Body of pancreas (tissue), 4 donors: ENCODE data around the gene PHB1. TPM values are rescaled to one million over a fixed set of nuclear protein-coding genes. Genes with fewer than 3 reads are reported as not detected.
"Not testable (repeated sequence)": the region's sequence is repeated elsewhere in the genome, so short reads cannot be mapped to it uniquely, and the experiment has no call there.

Experiments
- ATAC-seq: fragments of 150-250 bp; one replicate; pipeline ENCODE4 v1.9.1; 2016
- DNase-seq, 4 donors: peaks; one replicate each; pipeline ENCODE4 v3.0.0-alpha.2; 2019
- H3K27ac ChIP-seq, 4 donors: fragments of 200-600 bp; sonication (generic); 1 replicate in 3 of 4; 2 replicates in 1 of 4; pipeline versions ENCODE4 v1.5.1 to v1.6.1; 2016 to 2019; ENCODE audit warnings: mild to moderate bottlenecking in 1 of 4, mixed read lengths in 1 of 4, moderate library complexity in 1 of 4
- H3K27me3 ChIP-seq, 2 donors: fragments of 200-600 bp; sonication (generic); one replicate each; pipeline ENCODE4 v1.6.0; 2016; ENCODE audit warnings: mild to moderate bottlenecking in 1 of 2
- H3K36me3 ChIP-seq, 2 donors: fragments of 200-600 bp; sonication (generic); replicated peaks in 1 of 2; 2 replicates each; pipeline ENCODE4 v1.5.1; 2016; ENCODE audit warnings: low read depth in 2 of 2; ENCODE audit not compliant: insufficient read depth in 1 of 2
- H3K4me1 ChIP-seq: fragments of 200-600 bp; sonication (generic); one replicate; pipeline ENCODE4 v1.6.0; 2016
- H3K4me3 ChIP-seq, 2 donors: fragments of 200-600 bp; sonication (generic); 1 replicate in 1 of 2; 2 replicates in 1 of 2; pipeline ENCODE4 v1.5.1; 2016 to 2019
- H3K9me3 ChIP-seq, 3 donors: fragments of 200-600 bp; sonication (generic); 1 replicate in 2 of 3; 2 replicates in 1 of 3; pipeline ENCODE4 v1.5.1; 2016
- POLR2A ChIP-seq, 3 donors: fragments of 450-650 bp; IDR thresholded peaks; one replicate each; pipeline ENCODE4 v1.6.1; 2016; ENCODE audit warnings: antibody characterized with exemption in 3 of 3, mild to moderate bottlenecking in 2 of 3
- WGBS, 2 donors: methylation state at CpG; one replicate each; pipeline ENCODE4 v1.1.5; 2017; 5-methylcytosine and 5-hydroxymethylcytosine counted together
- intact Hi-C: fragments of 100-400 bp; cut with DNase I; formaldehyde crosslinking; loops from one replicate; pipeline ENCODE4 v1.15.1; 2023
- total RNA-seq, 2 donors: library from RNA; depleted of rRNA; stranded (reverse); fragments of >200 nt; gene quantifications; one replicate each; pipeline ENCODE4 v1.1.0, GENCODE V29; 2016
- TF ChIP-seq, protein P1 (sequence below), 7 experiments: fragments of 450-650 bp in 4 of 7; fragments of 200-600 bp in 3 of 7; sonication (generic) in 3 of 7; IDR thresholded peaks; one replicate each; pipeline ENCODE4 v1.5.1; 2016 to 2019; ENCODE audit warnings: antibody characterized with exemption in 7 of 7

The PHB1 gene
- total RNA-seq, 2 donors from 2014 or later: 37.1 to 38.6 TPM

- Histone ChIP-seq H3K27ac (no peak overlapping the region), H3K36me3 (peaks cover 0 to 12% of the 10 kb centered on the region in 2 donors), H3K4me1 (peaks cover under 1% of the 10 kb centered on the region), H3K4me3 (no peak overlapping the region), H3K9me3 (no peaks in the 10 kb centered on the region), H3K27me3 (no peaks in the 10 kb centered on the region)
- no peak for DNase-seq
- ATAC-seq: no peak
- intact Hi-C loops: loop anchor here (10.0 kb wide), 1 partner anchor 155 kb away; no protein-coding TSS in a partner anchor
- TF ChIP-seq, protein P1, sequence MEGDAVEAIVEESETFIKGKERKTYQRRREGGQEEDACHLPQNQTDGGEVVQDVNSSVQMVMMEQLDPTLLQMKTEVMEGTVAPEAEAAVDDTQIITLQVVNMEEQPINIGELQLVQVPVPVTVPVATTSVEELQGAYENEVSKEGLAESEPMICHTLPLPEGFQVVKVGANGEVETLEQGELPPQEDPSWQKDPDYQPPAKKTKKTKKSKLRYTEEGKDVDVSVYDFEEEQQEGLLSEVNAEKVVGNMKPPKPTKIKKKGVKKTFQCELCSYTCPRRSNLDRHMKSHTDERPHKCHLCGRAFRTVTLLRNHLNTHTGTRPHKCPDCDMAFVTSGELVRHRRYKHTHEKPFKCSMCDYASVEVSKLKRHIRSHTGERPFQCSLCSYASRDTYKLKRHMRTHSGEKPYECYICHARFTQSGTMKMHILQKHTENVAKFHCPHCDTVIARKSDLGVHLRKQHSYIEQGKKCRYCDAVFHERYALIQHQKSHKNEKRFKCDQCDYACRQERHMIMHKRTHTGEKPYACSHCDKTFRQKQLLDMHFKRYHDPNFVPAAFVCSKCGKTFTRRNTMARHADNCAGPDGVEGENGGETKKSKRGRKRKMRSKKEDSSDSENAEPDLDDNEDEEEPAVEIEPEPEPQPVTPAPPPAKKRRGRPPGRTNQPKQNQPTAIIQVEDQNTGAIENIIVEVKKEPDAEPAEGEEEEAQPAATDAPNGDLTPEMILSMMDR (IDR thresholded peaks at IDR 0.05): no peak
- no peak for TF ChIP-seq POLR2A (IDR thresholded peaks at IDR 0.05)
- WGBS, 2 donors: 62 to 80% methylated on average over 3 of the region's 3 CpGs
Measured at GRCh38 chr17:49399995-49400394, 14.7 kb downstream of the PHB1 start.

DNA sequence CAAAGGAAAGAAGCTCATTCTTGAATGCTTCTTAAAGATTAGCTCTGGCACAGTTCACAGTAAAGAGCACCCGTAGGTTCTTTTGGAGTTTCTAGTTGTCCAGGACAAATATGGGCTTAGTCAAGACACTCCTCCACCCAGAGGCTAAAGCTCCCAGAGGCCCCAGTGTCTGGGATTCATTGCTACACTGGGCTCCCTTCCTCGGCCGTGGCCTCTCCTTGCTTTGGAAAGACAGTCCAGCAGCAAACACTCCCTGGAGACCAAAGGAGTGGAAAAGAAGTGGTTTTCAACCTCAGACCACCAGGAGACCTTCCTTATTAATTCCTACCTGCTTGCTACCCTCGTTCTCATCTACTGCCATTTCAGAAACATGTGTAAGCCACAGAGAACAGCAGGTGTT is 17.1 kb downstream of the PHB1 start:
- Histone ChIP-seq H3K27me3 (no peaks in the 10 kb centered on the region), H3K4me3 (no peak overlapping the region), H3K4me1 (peaks cover 4% of the 10 kb centered on the region), H3K27ac (no peak overlapping the region), H3K9me3 (no peaks in the 10 kb centered on the region), H3K36me3 (no peaks in the 10 kb centered on the region)
- intact Hi-C loops: no loop called here
- DNase-seq (no peak), ATAC-seq (no peak)
- 35 to 47% methylated on average over 4 of the region's 4 CpGs for WGBS, 2 donors
- no peak for TF ChIP-seq POLR2A (IDR thresholded peaks at IDR 0.05)
- TF ChIP-seq, protein P1 (IDR thresholded peaks at IDR 0.05): no peak

DNA sequence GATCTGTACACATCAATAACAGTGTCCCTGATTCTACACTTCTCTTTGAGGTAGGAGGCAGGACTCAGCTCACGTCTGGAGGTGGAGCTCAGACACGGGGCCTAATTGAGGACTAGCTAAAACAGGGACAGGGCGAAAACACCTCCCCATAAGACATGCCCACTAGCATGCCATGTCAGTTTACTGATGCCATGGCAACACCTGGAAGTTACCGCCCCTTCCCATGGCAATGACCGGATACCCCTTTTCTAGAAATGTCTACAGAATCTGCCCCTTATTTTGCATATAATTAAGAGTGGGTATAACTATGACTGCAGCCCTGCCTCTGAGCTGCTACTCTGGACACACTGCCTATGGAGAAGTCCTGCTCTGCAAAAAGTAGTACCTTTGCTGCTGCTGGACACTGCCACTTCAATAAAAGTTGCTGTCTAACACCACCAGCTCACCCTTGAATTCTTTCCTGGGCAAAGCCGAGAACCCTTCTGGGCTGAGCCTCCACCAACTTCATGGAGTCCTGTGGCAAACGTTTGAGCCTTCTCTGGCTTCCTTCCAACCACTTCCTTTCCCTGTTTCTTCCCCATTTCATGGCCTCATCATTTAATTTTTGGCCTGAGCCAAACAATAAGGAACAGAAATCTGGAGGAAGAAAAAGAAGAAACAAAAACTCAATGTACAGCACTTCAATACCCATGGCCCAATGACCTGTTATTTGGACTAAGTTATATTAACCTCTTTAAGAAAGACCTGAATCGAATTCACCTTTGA is 21.0 kb downstream of the PHB1 start:
- DNase-seq (peak in 1 of 4 donors; percentile 23), ATAC-seq (no peak)
- Histone ChIP-seq H3K27ac (no peak overlapping the region), H3K27me3 (no peaks in the 10 kb centered on the region), H3K36me3 (no peaks in the 10 kb centered on the region), H3K4me1 (peaks cover 4% of the 10 kb centered on the region), H3K9me3 (no peaks in the 10 kb centered on the region), H3K4me3 (no peak overlapping the region)
- 69 to 79% methylated on average over 8 of the region's 8 CpGs for WGBS, 2 donors
- TF ChIP-seq POLR2A (IDR thresholded peaks at IDR 0.05): no peak
- TF ChIP-seq, protein P1 (IDR thresholded peaks at IDR 0.05): no peak
- intact Hi-C loops: loop anchor here (2.0 kb wide), 1 partner anchor 79 kb away; no protein-coding TSS in a partner anchor

- TF ChIP-seq, protein P1 (IDR thresholded peaks at IDR 0.05): no peak
- no peak for TF ChIP-seq POLR2A (IDR thresholded peaks at IDR 0.05)
- DNase-seq: peak in 1 of 4 donors; percentile 44
- no peaks in the 10 kb centered on the region for H3K9me3 ChIP-seq
- no peaks in the 10 kb centered on the region for H3K36me3 ChIP-seq
- WGBS, 2 donors: 46 to 54% methylated on average over 5 to 9 of the region's 9 CpGs
- H3K4me1 ChIP-seq: peaks cover 4% of the 10 kb centered on the region
- ATAC-seq: no peak
- H3K27me3 ChIP-seq: no peaks in the 10 kb centered on the region
- peak overlapping the region in 1 of 4 donors; percentile 69 for H3K27ac ChIP-seq
- H3K4me3 ChIP-seq: no peak overlapping the region
- intact Hi-C loops: no loop called here
Measured at GRCh38 chr17:49390548-49391324, 23.9 kb downstream of the PHB1 start.

GRCh38 chr17:49389514-49390347 is 25.0 kb downstream of the PHB1 start:
- DNase-seq, H3K36me3 ChIP-seq, H3K9me3 ChIP-seq, H3K4me1 ChIP-seq, H3K4me3 ChIP-seq, ATAC-seq, intact Hi-C loops, H3K27me3 ChIP-seq: not testable (repeated sequence)
- H3K27ac ChIP-seq: peak overlapping the region in 1 of 4 donors; percentile 33
- 81 to 87% methylated on average over 12 of the region's 12 CpGs for WGBS, 2 donors
